WERI-Rb-1 (cell line): ENCODE results near the gene CRBN.

Source experiments
- DNase-seq: peaks from one replicate; pipeline ENCODE4 v3.0.0-alpha.2; 2020
- H3K27ac ChIP-seq: fragments of 250-450 bp; sonication (Bioruptor Pico); 2 replicates; pipeline ENCODE4 v1.5.1; 2020; ENCODE audit warnings: mild to moderate bottlenecking, moderate library complexity
- H3K27me3 ChIP-seq: fragments of 250-450 bp; sonication (Bioruptor Pico); 2 replicates; pipeline ENCODE4 v1.5.1; 2021; ENCODE audit warnings: mild to moderate bottlenecking, low read depth, moderate library complexity; ENCODE audit not compliant: insufficient read depth, severe bottlenecking
- H3K36me3 ChIP-seq: fragments of 250-450 bp; sonication (Bioruptor Pico); 2 replicates; pipeline ENCODE4 v1.5.1; 2020; ENCODE audit warnings: mild to moderate bottlenecking, moderate library complexity
- H3K4me3 ChIP-seq: 2 replicates; pipeline ENCODE4 v1.5.1; 2011; ENCODE audit warnings: low read depth, mild to moderate bottlenecking, control low read depth, low read length
- H3K9me3 ChIP-seq: fragments of 250-450 bp; sonication (Bioruptor Pico); 2 replicates; pipeline ENCODE4 v1.5.1; 2021; ENCODE audit warnings: mild to moderate bottlenecking, moderate library complexity; ENCODE audit not compliant: severe bottlenecking
- TF ChIP-seq, protein P1 (sequence below): IDR thresholded peaks from 2 replicates; pipeline ENCODE4 v1.5.1; 2011; ENCODE audit warnings: low read depth, mild to moderate bottlenecking, control low read depth, inconsistent platforms, low read length

The CRBN gene

DNA sequence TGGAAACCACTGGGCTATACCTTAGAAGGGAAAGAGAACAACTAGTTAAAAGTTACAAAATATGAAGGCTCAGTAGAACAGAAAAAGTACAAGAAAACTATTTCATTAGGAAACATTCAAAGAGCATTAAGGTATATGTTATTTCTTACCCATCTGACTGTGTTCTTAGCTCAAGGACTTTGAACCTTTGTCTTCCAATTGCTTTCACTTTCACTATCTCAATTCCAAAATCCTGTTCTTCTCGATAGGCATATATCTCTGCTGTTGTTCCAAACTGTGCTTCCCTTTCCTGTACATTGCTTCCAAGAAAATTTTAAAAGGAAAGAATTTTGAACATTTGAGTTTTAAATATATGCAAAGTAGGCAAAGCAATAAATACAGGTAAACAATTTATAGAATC lies 6.9 kb downstream of the CRBN start:
- TF ChIP-seq, protein P1, sequence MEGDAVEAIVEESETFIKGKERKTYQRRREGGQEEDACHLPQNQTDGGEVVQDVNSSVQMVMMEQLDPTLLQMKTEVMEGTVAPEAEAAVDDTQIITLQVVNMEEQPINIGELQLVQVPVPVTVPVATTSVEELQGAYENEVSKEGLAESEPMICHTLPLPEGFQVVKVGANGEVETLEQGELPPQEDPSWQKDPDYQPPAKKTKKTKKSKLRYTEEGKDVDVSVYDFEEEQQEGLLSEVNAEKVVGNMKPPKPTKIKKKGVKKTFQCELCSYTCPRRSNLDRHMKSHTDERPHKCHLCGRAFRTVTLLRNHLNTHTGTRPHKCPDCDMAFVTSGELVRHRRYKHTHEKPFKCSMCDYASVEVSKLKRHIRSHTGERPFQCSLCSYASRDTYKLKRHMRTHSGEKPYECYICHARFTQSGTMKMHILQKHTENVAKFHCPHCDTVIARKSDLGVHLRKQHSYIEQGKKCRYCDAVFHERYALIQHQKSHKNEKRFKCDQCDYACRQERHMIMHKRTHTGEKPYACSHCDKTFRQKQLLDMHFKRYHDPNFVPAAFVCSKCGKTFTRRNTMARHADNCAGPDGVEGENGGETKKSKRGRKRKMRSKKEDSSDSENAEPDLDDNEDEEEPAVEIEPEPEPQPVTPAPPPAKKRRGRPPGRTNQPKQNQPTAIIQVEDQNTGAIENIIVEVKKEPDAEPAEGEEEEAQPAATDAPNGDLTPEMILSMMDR: no peak
- Histone ChIP-seq H3K36me3 (peaks cover 50% of the 10 kb centered on the region), H3K4me3 (no peak overlapping the region), H3K27me3 (no peaks in the 10 kb centered on the region), H3K27ac (no peak overlapping the region), H3K9me3 (no peaks in the 10 kb centered on the region)
- no peak for DNase-seq

DNA sequence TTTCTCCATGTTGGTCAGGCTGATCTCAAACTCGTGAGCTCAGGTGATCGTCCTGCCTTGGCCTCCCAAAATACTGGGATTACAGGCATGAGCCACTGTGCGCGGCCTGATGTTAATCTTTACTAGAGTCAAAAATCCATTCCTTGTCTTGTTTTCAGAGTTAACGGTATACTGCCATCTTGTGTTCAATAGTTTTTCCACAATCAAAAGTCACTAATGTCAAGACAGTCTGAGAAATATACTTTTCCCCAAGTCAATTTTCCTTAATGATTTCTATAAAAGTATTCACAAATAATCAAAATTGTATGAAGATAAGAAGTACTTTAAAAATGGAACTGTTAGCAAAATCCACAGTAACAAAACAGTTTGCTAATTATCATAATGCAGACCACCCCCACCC lies 8.5 kb downstream of the CRBN start:
- no peak overlapping the region for H3K27ac ChIP-seq
- peaks cover 62% of the 10 kb centered on the region for H3K36me3 ChIP-seq
- TF ChIP-seq, protein P1: 0 out of 2 replicates have a peak, but pooled peaks have one; percentile 19
- DNase-seq: no peak
- H3K9me3 ChIP-seq: no peaks in the 10 kb centered on the region
- no peaks in the 10 kb centered on the region for H3K27me3 ChIP-seq
- no peak overlapping the region for H3K4me3 ChIP-seq

DNA sequence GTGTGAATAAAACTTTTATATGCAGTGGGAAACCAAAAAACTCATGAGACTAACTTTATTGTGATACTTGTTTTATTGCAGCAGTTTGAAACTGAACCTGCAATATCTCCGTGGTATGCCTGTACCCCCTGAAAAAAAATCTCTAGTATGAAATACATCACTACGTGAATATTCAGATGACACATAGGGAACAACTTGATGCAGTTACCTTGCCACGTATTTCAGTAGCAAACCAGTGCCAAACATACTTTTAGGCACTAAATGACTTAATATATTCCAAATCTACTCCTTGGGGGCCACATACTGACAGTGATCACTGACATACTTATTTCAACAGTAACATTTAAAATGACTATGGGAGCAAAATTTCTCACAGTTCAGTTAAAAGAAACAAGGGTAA lies 13.8 kb downstream of the CRBN start:
- no peaks in the 10 kb centered on the region for H3K27me3 ChIP-seq
- DNase-seq: no peak
- no peak overlapping the region for H3K4me3 ChIP-seq
- peaks cover 54% of the 10 kb centered on the region for H3K36me3 ChIP-seq
- H3K27ac ChIP-seq: no peak overlapping the region
- no peaks in the 10 kb centered on the region for H3K9me3 ChIP-seq
- TF ChIP-seq, protein P1: no peak

DNA sequence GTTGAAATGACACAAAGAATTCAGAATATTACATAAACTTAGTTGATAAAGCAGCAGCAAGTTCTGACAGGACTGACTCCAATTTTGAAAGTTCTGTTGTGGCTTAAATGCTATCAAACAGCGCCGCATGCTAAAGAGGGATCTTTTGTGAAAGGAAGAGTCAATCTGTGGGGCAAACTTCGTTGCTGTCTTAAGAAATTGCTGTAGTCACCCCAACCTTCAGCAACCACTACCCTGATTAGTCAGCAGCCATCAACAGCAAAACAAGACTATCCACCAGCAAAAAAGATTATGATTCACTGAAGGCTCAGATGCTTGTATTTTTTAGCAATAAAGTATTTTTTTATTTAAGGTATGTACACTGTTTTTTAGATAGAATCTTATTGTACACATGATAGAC lies 14.2 kb downstream of the CRBN start:
- TF ChIP-seq, protein P1: no peak
- DNase-seq: no peak
- peaks cover 50% of the 10 kb centered on the region for H3K36me3 ChIP-seq
- H3K27ac ChIP-seq: no peak overlapping the region
- no peak overlapping the region for H3K4me3 ChIP-seq
- no peaks in the 10 kb centered on the region for H3K27me3 ChIP-seq
- H3K9me3 ChIP-seq: no peaks in the 10 kb centered on the region

DNA sequence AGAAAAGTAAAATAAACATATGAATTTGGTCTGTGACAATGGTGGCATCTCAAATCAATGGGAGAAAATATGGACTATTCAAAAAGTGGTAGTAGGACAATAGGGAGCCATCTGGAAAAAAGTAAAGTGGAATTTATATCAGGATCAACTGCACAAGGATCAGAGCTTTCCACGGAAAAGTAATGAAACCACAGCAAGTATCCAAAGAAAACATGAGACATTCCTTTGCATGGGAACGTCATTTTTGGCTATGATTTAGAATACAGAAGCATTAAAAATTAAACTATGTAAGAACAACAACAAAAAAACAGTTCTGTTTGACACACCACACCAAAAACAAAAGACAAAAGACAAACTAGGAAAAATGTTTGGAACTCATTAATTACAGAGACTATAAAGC lies 18.7 kb downstream of the CRBN start:
- Histone ChIP-seq H3K27me3 (no peaks in the 10 kb centered on the region), H3K36me3 (peaks cover 50% of the 10 kb centered on the region)
- TF ChIP-seq, protein P1: no peak

DNA sequence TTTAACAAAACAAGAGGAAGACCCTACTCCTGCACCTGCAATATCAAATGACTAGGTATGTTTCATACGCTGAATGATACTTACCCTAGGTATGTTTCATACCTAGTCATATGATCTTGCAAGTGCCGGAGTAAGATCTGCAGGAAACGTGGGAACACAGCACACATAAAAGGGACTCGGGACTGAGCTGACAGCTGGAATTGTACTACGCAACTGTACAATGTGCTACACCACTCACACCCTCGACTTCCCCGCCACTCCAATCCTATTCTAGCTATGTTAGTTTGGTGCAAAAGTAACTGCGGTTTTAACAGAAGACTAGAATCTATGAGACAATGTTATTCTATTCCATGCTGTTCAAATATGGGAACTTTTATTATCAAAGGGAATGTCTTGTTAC lies 22.0 kb downstream of the CRBN start:
- no peaks in the 10 kb centered on the region for H3K27me3 ChIP-seq
- no peak for DNase-seq
- TF ChIP-seq, protein P1: no peak
- H3K9me3 ChIP-seq: no peaks in the 10 kb centered on the region
- no peak overlapping the region for H3K4me3 ChIP-seq
- H3K36me3 ChIP-seq: peaks cover 49% of the 10 kb centered on the region
- no peak overlapping the region for H3K27ac ChIP-seq

More for the DNA sequence above, 18.7 kb downstream of the CRBN start:
- no peak for DNase-seq
- no peak overlapping the region for H3K27ac ChIP-seq
- no peak overlapping the region for H3K4me3 ChIP-seq
- H3K9me3 ChIP-seq: no peaks in the 10 kb centered on the region
